ENCODE data around the gene GYPB. TPM values are rescaled to one million over a fixed set of nuclear protein-coding genes. Genes with fewer than 3 reads are reported as not detected.
"Not testable (repeated sequence)": the region's sequence is repeated elsewhere in the genome, so short reads cannot be mapped to it uniquely, and the experiment has no call there.

GYPB gene
- total RNA-seq, 1 donor from 2014 or later: not detected

- H3K27me3 Mint-ChIP-seq (ENCODE audit: low read depth): no peaks in the 10 kb centered on the region
- no peak overlapping the region for H3K27ac Mint-ChIP-seq (ENCODE audit: unreplicated experiment)
- no peaks in the 10 kb centered on the region for H3K36me3 Mint-ChIP-seq (ENCODE audit: low read depth)
Measured at GRCh38 chr4:143961075-143961474, 58.1 kb downstream of the GYPB start.

GRCh38 chr4:143955306-143955705 is 63.9 kb downstream of the GYPB start:
- not testable (repeated sequence) for DNase-seq (ENCODE audit: low read depth, low spot score); H3K9me3 Mint-ChIP-seq; H3K27ac Mint-ChIP-seq (ENCODE audit: unreplicated experiment); H3K4me1 Mint-ChIP-seq; H3K27me3 Mint-ChIP-seq (ENCODE audit: low read depth); H3K4me3 Mint-ChIP-seq; H3K36me3 Mint-ChIP-seq (ENCODE audit: low read depth)

More at GRCh38 chr4:143961075-143961474, 58.1 kb downstream of the GYPB start:
- H3K4me3 Mint-ChIP-seq: no peak overlapping the region
- H3K9me3 Mint-ChIP-seq: no peaks in the 10 kb centered on the region
- no peak for TF ChIP-seq CTCF (conservative IDR thresholded peaks at IDR 0.05)
- no peak for DNase-seq (ENCODE audit: low read depth, low spot score)
- no peaks in the 10 kb centered on the region for H3K4me1 Mint-ChIP-seq

DNA sequence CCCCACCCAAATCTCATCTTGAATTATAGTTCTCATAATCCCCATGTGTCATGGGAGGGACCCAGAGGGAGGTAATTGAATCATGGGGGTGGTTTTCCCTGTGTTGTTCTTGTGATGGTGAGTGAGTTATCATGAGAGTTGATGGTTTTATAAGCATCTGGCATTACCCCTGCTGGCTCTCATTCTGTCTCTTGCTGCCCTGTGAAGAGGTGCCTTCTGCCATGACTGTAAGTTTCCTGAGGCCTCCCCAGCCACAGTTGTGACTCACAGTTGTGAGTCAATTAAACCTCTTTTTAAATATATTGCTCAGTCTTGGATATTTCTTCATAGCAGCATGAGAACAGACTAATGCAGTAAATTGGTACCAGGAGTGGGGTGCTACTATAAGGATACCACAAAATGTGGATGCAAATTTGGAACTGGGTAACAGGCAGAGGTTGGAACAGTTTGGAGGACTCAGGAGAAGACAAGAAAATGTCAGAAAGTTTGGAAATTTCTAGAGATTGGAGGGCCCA is 67.7 kb downstream of the GYPB start:
- not testable (repeated sequence) for H3K4me3 Mint-ChIP-seq; H3K9me3 Mint-ChIP-seq; H3K36me3 Mint-ChIP-seq (ENCODE audit: low read depth); DNase-seq (ENCODE audit: low read depth, low spot score); H3K4me1 Mint-ChIP-seq; H3K27ac Mint-ChIP-seq (ENCODE audit: unreplicated experiment); H3K27me3 Mint-ChIP-seq (ENCODE audit: low read depth)

- H3K36me3 Mint-ChIP-seq (ENCODE audit: low read depth); H3K27ac Mint-ChIP-seq (ENCODE audit: unreplicated experiment); DNase-seq (ENCODE audit: low read depth, low spot score); H3K4me3 Mint-ChIP-seq; H3K4me1 Mint-ChIP-seq; H3K27me3 Mint-ChIP-seq (ENCODE audit: low read depth); H3K9me3 Mint-ChIP-seq: not testable (repeated sequence)
Measured at GRCh38 chr4:143950967-143951366, 68.2 kb downstream of the GYPB start.

GRCh38 chr4:143950185-143950584 is 69.0 kb downstream of the GYPB start:
- not testable (repeated sequence) for H3K27ac Mint-ChIP-seq (ENCODE audit: unreplicated experiment); H3K9me3 Mint-ChIP-seq; H3K36me3 Mint-ChIP-seq (ENCODE audit: low read depth); DNase-seq (ENCODE audit: low read depth, low spot score); H3K27me3 Mint-ChIP-seq (ENCODE audit: low read depth); H3K4me3 Mint-ChIP-seq; H3K4me1 Mint-ChIP-seq

DNA sequence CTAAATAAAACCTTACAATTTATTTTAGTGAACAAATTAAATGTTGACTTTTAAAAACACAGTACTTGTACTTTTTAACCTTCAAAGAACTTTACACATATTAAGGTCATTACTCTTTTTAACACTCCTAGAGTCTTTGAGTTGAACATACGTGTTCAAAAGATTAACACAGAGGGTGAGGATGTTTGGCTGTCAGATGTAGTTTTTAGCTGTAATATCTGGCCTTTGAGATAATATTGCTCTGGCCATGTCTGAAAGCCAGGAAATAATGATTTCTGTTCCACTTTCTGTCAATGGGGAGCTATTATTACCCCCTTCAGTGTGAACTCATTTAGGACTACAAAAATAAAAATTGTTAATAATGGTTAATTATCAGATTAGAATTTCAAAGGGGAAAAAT is 71.7 kb downstream of the GYPB start:
- not testable (repeated sequence) for H3K4me1 Mint-ChIP-seq; H3K36me3 Mint-ChIP-seq (ENCODE audit: low read depth)

More for the DNA sequence above, 71.7 kb downstream of the GYPB start:
- H3K9me3 Mint-ChIP-seq; DNase-seq (ENCODE audit: low read depth, low spot score); H3K27me3 Mint-ChIP-seq (ENCODE audit: low read depth); H3K4me3 Mint-ChIP-seq; H3K27ac Mint-ChIP-seq (ENCODE audit: unreplicated experiment): not testable (repeated sequence)

Other genes starting within 250 kb of the GYPB start
- not detected in 2 replicates for gene GYPE, start 113.8 kb downstream of the GYPB start, total RNA-seq
- gene GYPA, start 121.3 kb upstream of the GYPB start, total RNA-seq: not detected in 2 replicates

Measured in neural crest cell (in vitro differentiated cells).